ENCODE results near the gene CFB.

DNA sequence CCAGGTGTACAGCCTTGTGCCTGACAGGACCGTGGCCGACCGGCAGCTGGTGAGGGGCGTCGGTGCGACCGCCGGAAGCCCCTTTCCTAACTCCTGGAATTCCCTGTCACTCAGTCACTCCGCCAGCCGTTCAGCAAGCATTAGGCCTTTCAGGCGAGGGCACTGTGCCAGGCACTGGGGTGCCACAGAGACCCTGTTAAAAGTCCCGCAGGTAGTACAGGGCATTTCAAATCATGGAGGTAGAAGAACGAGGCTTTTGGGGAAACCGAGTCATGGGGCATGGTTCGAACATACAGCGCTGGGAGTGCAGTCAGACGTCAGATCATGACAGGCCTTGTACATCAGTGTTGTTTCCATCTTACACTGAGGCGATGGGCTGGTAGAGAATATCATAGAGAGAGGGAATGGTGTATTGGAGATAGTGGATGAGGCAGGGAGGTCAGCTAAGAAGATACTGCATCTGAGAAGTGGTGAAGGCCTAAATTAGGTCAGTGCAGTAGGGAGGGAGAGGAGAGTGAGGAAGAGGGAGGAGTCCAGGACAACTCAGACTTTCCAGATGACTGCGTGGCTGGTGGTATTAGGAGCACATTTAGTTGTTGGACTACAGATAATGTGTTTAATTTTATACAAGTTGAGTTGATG is 26.9 kb downstream of the CFB start:
- TF ChIP-seq, protein P1, sequence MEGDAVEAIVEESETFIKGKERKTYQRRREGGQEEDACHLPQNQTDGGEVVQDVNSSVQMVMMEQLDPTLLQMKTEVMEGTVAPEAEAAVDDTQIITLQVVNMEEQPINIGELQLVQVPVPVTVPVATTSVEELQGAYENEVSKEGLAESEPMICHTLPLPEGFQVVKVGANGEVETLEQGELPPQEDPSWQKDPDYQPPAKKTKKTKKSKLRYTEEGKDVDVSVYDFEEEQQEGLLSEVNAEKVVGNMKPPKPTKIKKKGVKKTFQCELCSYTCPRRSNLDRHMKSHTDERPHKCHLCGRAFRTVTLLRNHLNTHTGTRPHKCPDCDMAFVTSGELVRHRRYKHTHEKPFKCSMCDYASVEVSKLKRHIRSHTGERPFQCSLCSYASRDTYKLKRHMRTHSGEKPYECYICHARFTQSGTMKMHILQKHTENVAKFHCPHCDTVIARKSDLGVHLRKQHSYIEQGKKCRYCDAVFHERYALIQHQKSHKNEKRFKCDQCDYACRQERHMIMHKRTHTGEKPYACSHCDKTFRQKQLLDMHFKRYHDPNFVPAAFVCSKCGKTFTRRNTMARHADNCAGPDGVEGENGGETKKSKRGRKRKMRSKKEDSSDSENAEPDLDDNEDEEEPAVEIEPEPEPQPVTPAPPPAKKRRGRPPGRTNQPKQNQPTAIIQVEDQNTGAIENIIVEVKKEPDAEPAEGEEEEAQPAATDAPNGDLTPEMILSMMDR (IDR thresholded peaks at IDR 0.05), result no peak
- no peak for TF ChIP-seq POLR2A (IDR thresholded peaks at IDR 0.05)
